GM19351 (cell line): ENCODE measurements around the gene CORO2B.
"Not testable (repeated sequence)": the region's sequence is repeated elsewhere in the genome, so short reads cannot be mapped to it uniquely, and the experiment has no call there.

Source experiments
- ATAC-seq: cut with Tn5 transposase; IDR thresholded peaks from one replicate; pipeline ENCODE4 v1.9.1; 2021; ENCODE audit warnings: mild to moderate bottlenecking, moderate library complexity; ENCODE audit not compliant: unreplicated experiment

Gene CORO2B

DNA sequence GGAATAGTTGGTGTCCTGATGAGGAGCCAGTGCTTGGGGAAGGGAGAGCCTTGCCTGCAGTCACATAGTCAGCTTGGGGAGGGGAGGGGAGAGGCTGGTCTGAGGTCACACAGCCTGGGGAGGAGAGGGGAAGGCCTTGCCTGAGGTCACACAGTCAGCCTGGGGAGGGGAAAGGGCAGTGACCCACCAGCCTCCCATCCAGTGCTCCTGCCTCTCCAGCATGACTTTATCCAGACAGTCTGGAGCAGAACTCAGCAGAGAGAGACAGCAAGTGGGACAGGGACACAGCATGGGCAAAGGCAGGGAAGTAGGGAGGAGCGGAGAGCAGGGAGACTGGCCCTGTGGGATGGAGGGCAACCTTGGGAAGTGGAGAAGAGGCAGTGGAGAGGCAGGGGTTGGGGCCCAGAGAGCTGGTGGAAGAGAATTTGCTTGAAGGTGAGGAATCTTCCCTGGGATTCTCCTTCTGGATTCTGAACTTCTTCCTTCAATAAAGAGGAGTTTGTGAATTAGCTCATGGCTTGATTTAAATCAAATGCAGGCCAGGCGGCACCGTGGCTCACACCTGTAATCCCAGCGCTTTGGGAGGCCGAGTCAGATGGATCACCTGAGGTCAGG is 64.5 kb downstream of the CORO2B start:
- no peak for ATAC-seq

DNA sequence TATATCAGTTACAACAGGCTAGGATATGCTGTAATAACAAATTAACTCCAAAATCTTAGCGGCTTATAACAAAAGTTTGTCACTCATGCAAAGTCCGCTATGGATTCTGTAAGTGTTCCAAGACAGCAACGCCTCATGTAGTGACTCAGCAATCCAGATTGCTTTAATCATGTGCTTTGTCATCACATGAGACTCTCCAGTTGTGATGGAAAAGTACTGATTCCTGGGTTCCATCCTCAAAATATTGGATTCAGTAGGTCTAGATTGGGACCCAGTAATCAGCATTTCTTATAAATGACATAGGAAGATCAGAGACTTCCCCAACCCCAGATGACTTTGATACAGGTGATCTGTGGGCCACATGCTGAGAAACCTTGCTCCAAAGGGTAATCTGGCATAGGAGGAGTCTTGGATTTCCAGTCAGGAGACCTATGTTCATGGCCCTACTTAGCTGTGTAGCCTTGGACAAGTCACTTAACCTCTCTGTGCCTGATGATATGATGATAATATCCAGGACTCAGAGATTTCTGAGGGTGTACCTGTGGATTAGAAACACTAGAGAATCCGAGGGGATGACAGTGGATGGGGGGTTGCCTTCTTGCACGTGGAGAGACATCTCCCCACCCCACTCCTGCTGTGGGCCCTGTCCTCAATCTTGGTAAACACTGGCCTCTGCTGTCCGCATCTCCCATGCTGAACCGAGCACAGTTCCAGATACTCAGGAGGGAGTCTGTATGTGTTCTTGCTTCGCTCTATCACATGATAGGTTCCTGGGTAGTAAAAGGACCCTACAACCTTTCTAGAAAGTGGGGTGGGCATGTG is 65.5 kb downstream of the CORO2B start:
- ATAC-seq = no peak

DNA sequence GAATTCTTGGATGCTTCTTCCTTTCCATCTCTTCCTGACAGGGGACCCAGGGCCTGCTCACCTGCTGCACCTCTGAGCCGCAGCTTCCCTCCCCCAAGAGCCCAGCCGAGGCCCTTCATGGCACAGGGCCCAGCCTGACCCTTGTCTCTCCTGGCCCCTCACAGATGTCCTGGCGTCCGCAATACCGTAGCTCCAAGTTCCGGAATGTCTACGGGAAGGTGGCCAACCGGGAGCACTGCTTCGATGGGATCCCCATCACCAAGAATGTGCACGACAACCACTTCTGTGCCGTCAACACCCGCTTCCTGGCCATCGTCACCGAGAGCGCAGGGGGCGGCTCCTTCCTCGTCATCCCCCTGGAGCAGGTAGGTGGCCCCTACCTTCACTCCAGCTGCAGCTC is 66.2 kb downstream of the CORO2B start:
- ATAC-seq = no peak

DNA sequence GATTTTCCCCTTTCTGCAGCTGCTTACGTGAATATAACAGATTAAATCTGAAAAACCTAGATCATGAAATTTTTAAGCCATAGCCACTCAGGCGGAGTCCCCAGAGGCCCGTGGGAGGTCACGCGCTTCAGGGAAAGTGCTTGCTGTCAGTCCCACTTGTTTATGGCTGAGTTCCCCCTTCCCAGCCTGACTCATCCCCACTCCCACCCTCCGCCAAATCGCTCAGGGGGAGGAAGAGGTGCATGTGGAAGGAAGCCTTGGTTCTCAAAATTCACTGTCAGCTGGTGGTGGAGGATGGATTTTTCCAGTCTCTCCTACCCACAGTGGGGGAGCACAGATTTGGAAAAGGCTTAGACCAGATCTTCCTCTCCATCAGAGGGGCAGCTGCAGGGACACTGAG is 67.4 kb downstream of the CORO2B start:
- no peak for ATAC-seq

DNA sequence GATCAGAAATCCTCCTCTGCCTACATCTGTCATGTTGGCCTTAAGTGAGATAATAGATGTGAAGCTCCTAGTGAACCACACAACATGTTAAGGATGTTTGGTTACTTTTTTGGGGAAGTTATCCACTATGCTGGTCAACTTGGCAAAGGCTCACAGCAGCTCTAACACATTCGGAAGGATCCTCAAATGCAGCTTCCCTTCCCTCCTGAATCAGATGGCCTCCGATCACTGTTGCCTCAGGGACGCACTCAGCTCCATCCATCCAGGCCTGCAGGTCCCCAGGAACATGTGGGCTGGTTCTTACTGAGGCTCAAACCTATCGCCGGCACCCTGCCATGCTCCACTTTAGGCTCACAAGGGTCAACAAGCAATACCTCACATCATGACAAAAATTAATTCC is 67.9 kb downstream of the CORO2B start:
- ATAC-seq = no peak

DNA sequence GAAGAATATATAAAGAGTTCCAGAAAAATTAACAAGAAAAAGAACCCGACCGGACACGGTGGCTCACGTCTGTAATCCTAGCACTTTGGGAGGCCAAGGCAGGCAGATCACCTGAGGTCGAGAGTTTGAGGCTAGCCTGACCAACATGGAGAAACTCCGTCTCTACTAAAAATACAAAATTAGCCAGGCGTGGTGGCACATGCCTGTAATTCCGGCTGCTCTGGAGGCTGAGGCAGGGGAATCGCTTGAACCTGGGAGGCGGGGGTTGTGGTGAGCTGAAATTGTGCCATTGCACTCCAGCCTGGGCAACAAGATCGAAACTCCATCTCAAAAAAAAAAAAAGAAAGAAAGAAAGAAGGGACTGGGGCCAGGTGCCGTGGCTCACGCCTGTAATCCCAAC is 68.6 kb downstream of the CORO2B start:
- not testable (repeated sequence) for ATAC-seq

DNA sequence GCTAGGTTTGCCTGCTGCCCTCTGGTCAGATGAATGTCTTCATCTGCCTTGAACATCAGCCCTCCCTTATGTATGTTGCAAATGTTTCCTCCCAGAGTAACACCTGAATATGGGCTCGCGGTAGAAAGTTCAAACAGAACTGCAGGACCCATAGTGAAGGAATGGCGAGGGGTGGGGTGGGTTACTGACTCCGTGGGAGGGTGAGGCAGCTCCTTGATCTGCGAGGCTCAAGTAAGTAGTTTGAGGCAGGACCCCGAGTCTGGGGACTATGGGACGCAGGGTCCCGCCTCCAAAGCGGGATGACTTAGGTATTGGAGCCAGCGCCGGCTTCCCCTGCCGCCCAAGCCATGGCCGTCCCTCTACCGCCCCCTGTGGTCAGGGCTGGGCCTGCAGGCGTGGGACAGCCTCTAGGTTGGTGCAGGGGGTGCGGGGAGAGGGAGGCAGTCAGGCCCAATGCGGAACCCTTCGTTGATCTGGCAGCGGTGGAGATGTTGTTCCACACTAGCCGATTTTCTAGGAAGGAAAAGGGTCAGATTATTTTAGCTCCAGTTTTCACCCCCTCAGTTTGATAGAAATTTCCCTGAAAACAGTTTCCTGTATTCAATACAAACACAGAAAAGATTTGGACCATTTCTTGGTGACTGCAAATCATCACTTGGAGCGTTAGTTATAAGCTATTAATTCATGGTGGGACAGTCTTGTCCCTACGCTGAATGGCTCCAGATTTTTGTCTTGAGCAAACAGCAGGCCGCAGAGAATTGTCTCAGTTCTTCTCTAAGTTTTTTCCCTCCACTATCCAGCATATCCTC is 72.3 kb downstream of the CORO2B start:
- ATAC-seq = no peak

DNA sequence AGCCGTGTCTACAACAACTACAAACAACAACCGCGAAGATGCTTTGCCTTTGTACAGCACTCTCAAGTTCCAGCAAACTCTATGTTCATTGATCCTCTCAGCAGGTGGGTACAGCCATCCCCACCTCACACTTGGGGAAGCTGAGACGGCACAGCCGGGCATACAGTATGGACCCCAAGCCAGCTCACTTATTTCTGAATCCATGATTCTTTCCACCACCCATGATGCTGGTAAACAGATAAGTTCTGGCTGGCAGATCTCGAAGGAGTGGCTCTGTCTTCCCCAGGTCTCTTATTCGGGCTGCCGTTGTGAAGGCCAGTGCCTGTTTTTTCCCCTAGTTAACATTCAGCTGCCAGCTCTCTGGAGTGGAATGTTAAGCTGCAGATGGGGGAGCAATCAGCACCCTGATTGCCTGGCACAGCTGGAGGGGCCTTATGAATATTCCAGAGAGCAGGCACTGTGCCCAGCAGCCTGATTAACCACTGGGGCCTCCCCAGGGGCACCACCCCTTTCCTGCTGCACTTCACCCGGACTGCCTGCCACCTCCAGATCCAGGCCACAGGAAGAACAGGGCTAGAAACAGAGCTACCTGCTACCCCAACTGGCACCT is 73.2 kb downstream of the CORO2B start:
- no peak for ATAC-seq

DNA sequence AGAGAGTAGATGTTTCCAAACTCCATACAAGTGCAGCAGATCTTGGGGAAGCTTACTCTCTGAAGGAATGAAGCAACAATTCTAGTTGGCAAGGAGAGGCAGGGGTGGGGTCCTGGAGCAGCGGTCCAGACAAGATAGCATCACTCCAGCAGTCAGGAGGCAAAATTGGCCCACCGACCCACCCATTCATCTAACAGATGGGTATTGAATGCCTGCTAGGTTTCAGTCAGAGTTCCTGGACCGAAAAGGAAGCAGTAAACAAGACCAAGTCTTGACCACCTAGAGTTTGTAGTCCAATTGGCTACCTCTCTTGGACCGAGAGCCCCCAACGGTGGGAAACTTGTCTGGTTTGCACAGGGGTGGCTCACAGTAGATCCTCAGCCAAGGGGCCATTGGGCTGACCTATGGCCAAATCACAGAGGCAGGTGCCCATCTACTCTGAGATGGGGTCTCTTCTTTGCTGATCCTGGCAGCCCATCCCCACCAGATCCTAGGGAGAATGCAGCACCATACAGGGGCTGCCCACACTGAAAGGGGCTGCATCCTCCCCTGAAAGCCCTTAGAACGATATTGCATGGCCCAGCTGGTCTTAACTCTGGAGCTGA is 74.3 kb downstream of the CORO2B start:
- ATAC-seq = no peak

DNA sequence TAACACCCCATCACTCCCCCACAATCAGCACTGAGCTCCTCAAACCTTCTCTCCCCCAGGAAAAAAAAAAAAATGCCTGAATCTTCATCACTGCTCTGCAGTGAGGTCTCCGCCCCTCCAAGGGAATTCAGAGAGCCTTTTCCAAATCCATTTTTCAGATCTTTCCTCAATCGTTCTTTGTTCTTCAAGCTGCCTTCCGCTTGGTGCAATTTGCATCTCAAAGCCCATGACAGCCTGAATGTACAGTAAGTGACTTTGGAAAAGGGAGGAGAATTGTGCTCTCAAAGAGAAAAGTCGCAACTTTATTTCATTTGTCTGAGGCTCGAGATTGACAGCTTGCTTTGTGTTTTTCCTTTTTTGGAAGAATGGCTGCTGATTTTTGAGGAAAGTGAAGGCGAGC is 75.0 kb downstream of the CORO2B start:
- no peak for ATAC-seq

DNA sequence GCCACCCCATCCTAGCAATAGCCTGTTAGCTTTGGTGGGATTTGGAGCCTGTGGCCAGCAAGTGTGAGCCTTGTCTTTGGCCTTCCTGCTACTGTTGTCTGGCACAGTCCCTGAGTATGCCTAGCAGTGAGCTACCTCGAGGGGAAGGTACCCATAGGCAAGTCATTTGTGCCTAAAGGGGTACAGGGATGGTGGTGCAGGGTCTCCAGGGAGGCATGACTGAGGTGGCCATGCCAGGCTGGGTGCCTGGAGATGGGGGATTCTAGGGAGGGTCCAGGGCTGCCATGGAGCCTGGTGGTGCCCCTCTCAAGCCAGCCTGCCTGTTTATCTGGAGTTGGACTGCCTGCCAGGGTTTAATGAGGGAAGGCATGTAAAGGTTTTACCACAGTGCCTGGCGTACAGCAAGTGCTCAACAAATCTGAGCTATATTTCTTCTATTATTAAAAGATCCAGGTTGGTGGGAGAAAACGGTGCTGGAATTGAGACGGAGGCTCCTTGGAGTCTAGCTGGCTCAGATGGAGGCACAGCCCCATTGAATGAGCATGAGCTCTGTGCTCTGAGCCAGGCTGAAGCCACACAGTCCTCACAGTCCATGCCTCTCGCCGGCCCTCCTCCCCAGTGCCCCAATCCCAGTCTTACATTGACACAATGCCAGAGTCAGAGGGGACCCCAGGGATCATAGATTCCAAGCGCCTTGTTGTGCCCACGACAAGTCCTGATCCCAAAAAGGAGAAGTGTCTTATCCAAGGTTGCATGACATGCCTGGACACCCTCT is 76.2 kb downstream of the CORO2B start:
- ATAC-seq = no peak

DNA sequence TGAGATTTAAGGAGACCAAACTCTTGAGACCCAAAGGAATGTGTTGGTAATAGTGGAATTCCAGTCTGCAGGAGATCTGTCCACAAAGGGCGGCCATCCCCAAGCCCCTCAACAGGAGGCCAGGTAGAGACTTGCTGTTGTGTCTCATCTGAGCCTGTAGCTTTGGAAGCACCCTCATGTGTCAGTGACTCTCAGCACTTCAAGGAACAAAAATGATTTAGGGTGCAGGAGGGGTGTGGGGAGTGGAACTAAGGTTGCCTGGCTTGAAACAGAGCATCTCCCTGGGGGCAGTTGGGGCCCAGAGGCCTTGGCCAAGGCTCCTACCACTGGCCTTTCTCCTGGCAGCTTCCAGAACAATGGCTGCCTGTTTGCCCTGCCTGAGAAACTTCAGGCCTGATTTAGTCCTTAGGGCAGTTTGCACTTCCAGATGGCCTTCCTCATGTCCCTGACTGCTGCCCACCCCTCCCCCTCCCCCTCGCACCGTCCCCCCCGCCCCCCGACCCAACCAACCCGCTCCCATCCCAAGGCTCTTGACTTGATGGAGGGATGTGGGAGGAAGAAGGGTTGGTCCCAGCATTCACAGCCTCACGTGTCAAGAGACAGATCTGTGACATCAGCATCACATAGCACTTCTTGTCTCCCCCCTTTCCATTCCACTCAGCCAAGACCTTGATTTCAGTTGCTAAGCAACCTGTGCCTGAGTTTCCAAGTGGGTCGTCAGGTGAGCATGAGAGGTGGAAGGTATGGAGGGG is 77.1 kb downstream of the CORO2B start:
- ATAC-seq = no peak

DNA sequence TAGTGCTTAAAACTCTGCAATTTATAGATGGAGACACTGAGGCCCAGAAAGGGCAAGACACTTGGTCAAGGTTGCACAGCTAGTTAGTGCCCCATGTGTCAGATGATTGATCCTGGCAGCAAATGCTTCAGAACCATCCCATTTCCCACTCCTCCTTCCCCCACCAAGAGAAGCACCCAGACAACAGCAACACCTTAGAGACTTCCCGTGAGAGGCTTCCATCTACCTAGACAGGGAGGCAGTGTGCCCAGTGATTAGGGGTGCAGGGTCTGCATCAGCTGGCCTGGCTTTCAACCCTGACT is 77.6 kb downstream of the CORO2B start:
- ATAC-seq = no peak

DNA sequence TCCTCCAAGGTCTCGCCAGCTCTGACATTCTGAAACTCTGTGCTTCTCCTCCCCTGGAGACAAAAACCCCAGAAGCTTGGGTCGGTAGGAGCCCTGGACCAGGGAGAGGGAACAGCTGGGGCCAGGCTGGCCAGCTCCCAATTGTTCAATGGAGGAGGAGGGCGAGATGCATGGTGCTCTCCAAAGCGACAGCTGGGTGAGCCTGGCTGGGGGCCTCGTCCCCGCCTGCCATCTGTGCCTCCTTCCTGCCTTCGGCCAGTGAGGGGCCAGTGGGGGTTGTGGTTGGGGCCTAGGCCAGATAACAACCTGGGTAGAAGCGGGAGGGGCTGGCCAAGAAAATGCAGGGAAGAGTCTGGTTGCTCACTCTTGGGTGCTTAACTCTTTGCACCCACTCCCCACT is 79.4 kb downstream of the CORO2B start:
- ATAC-seq = no peak

DNA sequence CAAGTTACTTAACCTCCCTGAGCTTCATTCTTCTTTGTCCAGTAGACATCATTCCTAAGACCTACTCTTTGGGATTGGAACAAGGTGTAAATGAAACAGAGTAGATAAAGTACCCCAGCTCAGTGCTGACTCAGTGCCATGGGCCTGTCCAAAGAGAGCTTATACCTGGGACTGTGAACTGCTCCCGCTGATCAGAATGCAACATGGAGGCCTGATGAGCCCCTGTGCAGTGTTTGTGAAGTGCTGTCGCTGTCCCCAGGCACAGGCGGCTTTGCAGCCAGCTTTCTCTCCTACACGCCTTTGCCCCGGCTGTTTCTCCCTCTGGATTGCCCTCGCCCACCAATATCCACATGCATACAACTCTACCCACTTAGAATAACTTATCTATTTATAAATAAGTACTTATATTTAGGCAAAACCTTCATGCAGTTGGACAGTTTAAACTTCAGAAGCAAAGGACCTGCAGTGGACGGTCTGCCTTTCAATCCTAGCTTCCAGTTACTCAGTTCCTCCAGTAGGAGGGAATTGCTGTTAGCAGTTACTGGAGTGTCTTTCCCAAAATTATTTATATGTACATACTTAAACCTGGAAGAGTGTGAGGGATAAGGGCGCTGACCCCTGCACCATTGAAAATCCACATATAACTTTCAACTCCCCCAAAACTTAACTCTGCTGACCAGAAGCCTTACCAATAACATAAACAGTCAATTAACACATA is 80.0 kb downstream of the CORO2B start:
- no peak for ATAC-seq

DNA sequence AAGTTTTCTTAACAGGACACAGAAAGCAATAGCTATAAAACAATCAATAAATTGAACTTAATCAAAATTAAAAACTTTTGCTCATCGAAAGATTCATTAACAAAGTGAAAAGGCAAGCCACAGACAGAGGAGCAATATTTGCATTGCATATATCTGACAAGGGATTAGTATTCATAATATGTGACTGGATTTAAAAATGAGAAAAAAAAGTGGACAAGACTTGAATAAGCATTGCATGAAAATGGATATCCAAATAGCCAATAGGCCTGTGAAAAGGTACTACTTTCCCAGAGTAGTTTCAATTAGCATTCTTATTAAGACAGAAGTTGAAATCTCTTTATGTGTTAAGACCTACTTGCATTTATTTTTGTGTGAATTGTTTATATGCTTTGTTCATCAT is 84.7 kb downstream of the CORO2B start:
- ATAC-seq = no peak

DNA sequence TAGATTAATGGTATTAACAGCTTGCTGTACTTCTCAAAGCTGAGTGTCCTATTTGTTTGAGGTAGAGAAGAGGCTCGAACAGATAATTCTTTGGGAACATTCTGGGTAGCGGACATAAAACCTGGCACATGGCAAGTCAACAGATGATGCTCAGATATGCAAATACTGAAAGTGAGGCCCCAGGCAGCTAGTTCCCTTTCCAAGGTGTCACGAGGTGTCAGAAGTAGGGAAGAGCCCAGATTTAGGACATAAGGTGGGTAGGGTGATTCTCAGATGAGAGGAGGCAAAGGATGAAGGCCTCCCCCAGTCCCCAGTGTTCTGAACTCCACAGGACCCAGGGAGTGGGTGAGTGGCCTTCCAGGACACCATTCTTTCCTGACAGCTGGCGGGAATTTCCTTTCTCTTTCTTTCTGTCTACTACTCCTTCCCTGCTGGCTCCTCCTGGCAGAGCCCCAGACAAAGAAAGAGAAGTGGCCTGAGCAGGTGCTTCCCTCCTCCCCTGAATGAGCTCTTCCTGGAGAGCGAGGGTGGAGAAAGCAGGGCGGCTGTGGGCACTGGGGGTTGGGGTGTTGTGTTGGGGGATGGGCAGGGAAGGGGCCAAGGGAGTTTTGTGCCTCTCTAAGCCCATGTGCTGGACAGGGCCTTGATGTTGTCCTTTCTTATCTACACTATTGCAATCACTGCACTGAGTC is 87.5 kb downstream of the CORO2B start:
- ATAC-seq = no peak

DNA sequence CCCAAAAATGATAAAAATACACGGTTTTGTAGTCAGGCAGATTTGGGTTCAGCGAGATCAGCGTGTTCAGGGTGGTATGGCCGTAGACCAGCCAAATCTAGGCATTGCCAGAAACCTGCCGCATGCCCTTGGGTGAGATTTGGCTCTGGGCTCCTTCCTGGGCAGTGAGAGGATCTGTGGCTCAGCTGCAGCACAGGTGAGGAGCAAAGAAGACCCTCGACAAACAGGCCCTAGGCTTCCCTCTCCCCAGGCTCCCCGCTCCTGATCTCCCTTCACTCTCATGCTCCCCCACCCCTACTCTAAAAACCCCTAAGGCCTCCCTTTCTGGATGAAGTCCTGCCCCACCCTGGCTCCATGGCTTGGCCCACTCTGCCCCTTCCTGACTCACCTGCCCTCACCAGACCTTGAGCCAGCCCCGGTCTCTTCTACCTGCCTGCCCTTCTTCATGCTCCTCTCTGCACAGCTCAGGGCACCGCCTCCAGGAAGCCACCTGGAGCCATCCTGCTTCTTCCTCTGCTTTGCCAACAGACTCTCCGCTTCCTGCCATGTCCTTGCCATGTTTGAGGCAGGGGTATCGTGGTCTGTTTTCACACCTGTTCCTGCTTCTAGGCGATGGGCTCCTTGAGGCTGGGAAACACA is 88.1 kb downstream of the CORO2B start:
- no peak for ATAC-seq
